ENCODE data around the gene RXRA.

Gene RXRA

DNA sequence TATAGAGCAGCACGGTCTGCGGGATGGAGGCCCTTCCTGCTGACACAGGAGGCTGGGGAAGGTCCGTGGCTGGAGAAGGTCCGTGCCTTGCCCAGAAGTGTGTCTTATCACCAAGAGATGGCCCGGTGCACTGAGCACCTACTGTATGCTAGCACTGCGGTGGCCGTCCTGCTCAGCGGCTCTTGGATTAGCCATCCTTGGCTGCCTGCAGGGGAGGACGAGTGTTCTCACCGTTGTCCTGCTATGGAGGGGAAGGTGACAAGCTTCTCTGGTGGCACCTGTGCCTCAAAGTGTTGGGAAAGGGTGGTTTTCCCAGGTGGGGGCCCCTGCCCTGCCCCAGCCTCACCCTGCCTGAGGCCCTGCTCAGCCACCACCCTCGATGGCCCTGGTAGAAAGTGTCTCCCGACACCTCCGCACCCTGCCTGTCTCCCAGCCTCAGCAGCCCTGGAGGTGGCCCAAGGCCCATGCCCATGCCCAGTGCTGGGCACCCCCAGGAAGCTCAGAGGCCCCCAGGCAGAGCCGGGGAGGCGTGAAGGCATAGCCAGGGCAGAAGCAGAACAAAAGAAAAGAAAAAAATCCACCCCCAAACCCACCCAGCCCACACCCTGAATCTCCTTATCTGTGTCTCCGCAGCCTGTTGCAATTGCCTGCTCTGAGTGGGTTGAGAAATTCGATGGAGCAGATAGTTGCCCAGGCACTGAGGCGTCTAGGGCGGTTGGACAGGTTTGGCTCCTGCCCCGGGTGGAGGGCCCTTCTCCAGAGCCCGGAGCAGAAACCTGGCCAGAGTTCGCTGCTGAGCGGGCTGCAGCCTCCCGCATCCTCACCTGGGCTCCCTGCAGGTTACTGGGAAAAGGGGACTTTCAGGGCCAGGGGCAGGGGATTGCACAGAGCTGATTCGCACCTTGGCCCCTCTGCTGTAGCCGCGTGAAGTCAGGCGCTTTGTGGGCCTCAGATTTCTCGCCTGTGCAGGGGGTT lies 30.5 kb downstream of the RXRA start:
- no peak for DNase-seq

GRCh38 chr9:134357631-134358025 lies 31.4 kb downstream of the RXRA start:
- DNase-seq: no peak

DNA sequence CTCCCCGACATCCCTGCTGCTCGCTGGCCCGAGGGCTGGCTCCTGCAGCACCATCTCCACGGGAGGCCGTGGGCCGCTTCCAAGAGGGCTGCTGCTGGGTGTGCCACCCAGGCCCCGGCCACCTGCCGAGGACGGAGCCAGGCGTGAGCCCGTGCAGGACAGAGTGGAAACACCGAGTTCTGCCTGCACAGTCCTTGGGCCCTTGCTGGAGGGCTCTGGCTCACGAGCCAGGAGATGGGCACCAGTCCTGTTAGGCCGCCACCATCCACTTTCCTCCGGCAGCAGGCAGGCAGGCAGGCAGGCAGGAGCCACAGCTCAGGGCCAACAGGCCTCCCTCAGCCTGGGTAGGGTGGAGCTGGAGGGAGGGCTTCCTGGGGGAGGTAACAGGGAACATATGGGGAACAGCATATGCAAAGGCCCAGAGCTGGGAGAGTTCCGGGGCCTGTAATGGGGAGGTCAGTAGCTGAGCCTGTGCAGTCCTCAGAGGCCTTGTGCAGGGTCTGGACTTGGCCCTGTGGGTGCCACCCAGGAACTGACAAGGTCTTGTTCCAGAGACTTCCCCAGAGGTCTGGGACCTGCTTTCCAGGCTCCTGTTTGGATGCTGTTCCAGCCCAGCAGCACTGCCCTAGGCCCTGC lies 31.9 kb downstream of the RXRA start:
- DNase-seq: no peak

GRCh38 chr9:134358662-134359319 lies 32.5 kb downstream of the RXRA start:
- DNase-seq: peak; percentile 82

GRCh38 chr9:134359493-134360179 lies 33.4 kb downstream of the RXRA start:
- peak; percentile 48 for DNase-seq

DNA sequence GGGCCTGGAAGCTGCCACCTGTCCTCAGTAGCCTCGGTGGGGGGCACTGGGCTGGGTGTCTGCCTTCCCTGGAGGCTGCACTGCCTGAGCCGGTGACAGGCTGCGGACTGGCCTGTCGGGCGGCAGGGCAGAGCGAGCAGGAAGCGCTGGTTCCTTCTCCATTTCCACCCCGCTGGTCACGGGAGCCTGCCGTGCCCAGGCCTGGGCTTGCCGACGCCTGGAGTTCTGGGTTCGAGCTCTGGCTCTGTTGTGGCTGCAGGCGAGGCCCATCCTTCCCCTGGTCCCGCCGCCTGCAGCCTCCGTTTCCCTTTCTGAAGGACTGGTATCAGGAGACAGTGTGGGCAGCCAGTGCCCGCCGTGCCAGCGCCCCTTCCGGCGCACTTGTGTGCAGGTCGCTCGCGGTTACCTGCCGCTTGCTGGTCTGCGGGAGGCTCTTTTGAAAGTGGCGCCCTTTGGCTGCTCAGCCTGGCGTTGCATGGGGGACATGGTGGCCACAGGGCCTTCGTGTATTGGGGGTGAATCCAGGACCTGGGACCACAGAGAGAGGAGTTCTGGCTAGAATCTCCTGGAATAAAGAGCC lies 34.0 kb downstream of the RXRA start:
- no peak for DNase-seq

- DNase-seq: no peak
Observed at GRCh38 chr9:134360897-134361296, 34.6 kb downstream of the RXRA start.

DNA sequence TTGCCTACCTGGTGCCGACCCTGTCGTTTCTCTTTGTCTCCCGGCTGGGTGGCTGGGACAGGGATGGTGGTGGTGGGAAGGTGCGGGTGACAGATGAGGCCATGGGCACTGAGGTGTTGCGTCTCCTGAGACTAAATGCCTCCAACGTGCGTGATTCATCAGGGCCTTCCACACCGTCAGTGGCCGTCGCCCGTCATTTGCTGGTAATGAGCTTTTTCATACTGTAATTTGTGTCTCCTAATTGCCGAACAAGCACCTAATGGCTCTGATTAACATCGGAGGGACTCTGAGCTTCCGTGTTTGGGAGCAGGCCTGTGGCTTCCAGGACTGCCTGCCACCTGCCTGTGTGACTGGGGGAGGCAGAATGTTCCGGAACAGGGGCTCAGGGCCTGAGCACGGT lies 35.2 kb downstream of the RXRA start:
- no peak for DNase-seq

DNA sequence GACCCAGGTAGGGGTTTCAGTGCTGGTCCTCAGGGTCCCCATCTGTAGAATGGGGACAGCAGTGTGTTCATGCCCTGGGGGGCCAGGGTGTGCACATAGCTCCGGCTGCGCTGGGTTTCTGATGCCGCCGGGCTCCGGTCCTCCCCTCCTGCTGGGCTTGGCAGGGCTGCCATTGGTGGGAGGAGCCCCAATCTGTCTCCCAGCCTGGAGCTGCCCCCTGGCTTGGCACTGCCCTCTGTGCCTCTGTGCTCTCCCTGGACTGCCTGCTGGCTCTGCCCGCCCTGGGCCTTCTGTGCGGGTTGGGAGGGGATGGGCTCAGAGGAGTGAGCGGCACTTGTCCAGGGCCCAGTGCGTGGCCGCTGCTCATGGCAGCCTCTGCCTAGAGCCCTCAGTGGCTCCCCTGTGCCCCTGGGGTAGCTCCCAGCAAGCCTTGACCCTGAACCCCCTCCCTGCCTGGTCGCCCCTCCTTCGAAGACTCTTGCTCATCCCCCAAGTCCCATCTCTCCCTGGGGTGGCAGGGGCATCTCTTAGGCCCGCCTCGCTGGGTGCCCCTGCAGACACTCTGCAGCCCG lies 35.7 kb downstream of the RXRA start:
- DNase-seq: no peak

- no peak for DNase-seq
Observed at GRCh38 chr9:134363450-134363849, 37.2 kb downstream of the RXRA start.

DNA sequence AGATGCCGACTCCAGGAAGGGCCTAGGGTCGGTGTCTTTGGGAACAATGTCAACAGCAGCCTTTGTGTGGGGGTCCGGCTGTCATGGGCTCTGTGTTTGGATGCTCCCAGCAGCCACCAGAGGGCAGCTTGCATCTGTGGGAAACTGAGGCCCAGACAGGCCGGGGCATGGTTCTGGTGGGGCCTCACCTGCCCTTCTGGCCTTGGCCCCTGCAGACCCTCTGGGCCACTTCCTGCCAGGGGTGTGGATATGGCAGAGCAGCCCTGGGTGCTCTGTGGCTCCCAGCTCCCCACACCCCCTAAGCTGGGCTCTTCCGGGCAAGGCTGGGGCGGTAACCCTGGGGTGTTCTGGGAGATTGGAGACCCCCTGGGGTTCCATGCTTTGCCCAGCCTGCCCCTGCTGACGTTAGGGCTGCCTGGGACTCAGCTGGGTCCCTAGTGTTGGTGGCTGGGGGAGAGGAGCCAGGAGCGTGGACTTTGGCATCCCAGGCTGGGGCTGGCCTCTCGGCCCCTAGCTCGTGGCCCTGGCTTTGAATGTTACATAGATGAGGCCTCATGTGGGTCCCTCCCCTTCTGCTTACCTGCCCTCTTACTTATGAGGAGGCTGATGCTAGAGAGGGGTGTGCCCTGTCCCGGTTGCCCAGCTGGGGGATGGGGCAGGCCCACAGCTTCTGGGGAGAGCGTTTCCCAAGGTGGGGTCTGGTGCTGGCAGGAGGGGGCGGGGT lies 38.3 kb downstream of the RXRA start:
- DNase-seq: no peak

GRCh38 chr9:134365115-134365596 lies 38.9 kb downstream of the RXRA start:
- no peak for DNase-seq

GRCh38 chr9:134365791-134366222 lies 39.6 kb downstream of the RXRA start:
- peak; percentile 74 for DNase-seq

GRCh38 chr9:134366223-134367031 lies 40.2 kb downstream of the RXRA start:
- DNase-seq: peak; percentile 75

GRCh38 chr9:134367061-134367460 lies 40.8 kb downstream of the RXRA start:
- no peak for DNase-seq

- peak; percentile 61 for DNase-seq
Observed at GRCh38 chr9:134367791-134368490, 41.7 kb downstream of the RXRA start.

- no peak for DNase-seq
Observed at GRCh38 chr9:134368571-134368970, 42.3 kb downstream of the RXRA start.

DNA sequence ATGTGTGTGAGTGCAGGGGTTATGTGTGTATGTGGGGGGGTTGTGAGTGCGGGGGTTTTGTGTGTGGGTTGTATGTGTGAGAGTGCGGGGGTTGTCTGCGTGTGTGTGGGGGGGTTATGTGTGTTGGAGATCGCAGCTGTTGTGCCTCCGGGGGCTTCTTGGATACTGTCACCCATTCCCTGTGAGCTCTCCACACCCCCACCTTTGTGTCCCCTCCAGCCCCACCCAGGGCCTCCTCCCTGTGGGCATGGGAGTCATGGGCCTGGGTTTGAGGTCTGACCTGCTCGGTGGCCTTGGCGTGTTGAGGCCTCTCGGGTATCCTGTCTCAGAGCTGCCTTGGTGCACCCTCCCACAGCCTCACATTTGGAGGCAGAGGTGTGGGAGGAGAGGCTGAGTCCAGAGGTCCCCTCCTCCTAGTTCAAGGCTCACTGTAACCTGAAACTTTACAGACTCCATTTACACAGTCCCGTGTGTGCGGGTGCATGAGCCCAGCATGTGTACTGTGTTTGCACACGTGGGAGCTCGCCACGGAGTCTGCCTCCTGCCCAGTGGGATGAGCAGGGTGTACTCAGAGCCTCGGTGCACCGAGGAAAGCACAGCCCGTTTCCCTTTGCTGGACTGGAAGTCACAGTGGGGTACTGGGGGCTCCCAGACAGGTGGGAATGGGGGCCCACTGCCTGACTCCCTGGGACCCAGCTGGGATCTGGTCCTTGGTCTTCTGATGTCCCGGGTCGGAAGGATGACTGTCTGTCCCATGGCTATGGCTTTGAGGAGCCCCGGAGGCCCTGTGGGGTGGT lies 43.4 kb downstream of the RXRA start:
- DNase-seq: no peak

DNA sequence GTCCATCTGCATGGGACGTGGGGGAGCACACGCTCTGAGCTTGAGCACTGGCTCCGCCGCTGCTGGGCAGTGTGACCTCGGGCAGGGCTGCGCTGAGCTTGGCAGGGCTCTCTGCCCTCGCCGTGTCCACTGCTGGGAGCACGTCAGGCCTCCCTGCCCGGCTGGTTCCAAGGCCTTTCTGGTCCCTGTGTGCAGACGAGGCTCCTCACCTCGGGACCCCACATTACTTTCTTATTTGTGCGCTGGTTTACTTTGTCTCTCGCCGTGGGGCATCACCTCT lies 43.9 kb downstream of the RXRA start:
- no peak for DNase-seq

Measured in NCI-H1105 (cell line).